HEK293 (cell line): ENCODE data around the gene MCTP1.

Source experiments
- ATF2 ChIP-seq: fragments of 450-650 bp; formaldehyde crosslinking; IDR thresholded peaks from 2 replicates; pipeline ENCODE4 v1.5.1; 2016; ENCODE audit warnings: missing biosample characterization, missing genetic modification characterization, low read depth
- GLI4 ChIP-seq: fragments of 450-650 bp; formaldehyde crosslinking; IDR thresholded peaks from 2 replicates; pipeline ENCODE4 v1.5.1; 2016; ENCODE audit warnings: missing biosample characterization, missing genetic modification characterization
- HOXD13 ChIP-seq: sonication (generic); formaldehyde crosslinking; IDR thresholded peaks from 2 replicates; pipeline ENCODE4 v1.8.0; 2022; ENCODE audit warnings: missing genetic modification reagents, borderline replicate concordance
- IKZF3 ChIP-seq: fragments of 450-650 bp; IDR thresholded peaks from 2 replicates; pipeline ENCODE4 v1.5.0; 2018; ENCODE audit warnings: missing biosample characterization, mild to moderate bottlenecking, missing genetic modification characterization, moderate library complexity
- KLF7 ChIP-seq: fragments of 450-650 bp; formaldehyde crosslinking; IDR thresholded peaks from 2 replicates; pipeline ENCODE4 v1.5.1; 2016; ENCODE audit warnings: missing biosample characterization, missing genetic modification characterization, borderline replicate concordance
- MEIS1 ChIP-seq: sonication (generic); formaldehyde crosslinking; IDR thresholded peaks from 2 replicates; pipeline ENCODE4 v1.8.1; 2022; ENCODE audit warnings: missing genetic modification reagents, mild to moderate bottlenecking, borderline replicate concordance
- OSR2 ChIP-seq: fragments of 450-650 bp; formaldehyde crosslinking; IDR thresholded peaks from 2 replicates; pipeline ENCODE4 v1.5.1; 2016; ENCODE audit warnings: missing biosample characterization, missing genetic modification characterization
- REPIN1 ChIP-seq: fragments of 450-650 bp; formaldehyde crosslinking; IDR thresholded peaks from 2 replicates; pipeline ENCODE4 v1.5.1; 2017; ENCODE audit warnings: missing biosample characterization, missing genetic modification characterization, low read depth
- SP7 ChIP-seq: fragments of 450-650 bp; formaldehyde crosslinking; IDR thresholded peaks from 2 replicates; pipeline ENCODE4 v1.5.1; 2016; ENCODE audit warnings: missing biosample characterization, missing genetic modification characterization
- WT1 ChIP-seq: fragments of 450-650 bp; formaldehyde crosslinking; IDR thresholded peaks from 2 replicates; pipeline ENCODE4 v1.5.1; 2016; ENCODE audit warnings: missing biosample characterization, missing genetic modification characterization
- YY1 ChIP-seq: fragments of 450-650 bp; formaldehyde crosslinking; IDR thresholded peaks from 2 replicates; pipeline ENCODE4 v1.5.1; 2018; ENCODE audit warnings: missing biosample characterization, missing genetic modification characterization
- ZBTB49 ChIP-seq: fragments of 450-650 bp; formaldehyde crosslinking; IDR thresholded peaks from 2 replicates; pipeline ENCODE4 v1.5.1; 2016; ENCODE audit warnings: missing biosample characterization, missing genetic modification characterization, low read depth
- ZFP41 ChIP-seq: fragments of 450-650 bp; formaldehyde crosslinking; IDR thresholded peaks from 2 replicates; pipeline ENCODE4 v1.5.1; 2016; ENCODE audit warnings: missing biosample characterization, missing genetic modification characterization, borderline replicate concordance
- ZNF132 ChIP-seq: fragments of 450-650 bp; formaldehyde crosslinking; IDR thresholded peaks from 2 replicates; pipeline ENCODE4 v1.5.1; 2017; ENCODE audit warnings: missing biosample characterization, missing genetic modification characterization, borderline replicate concordance
- ZNF138 ChIP-seq: fragments of 450-650 bp; formaldehyde crosslinking; IDR thresholded peaks from 2 replicates; pipeline ENCODE4 v1.5.1; 2016; ENCODE audit warnings: missing biosample characterization, missing genetic modification characterization, borderline replicate concordance
- ZNF302 ChIP-seq: fragments of 450-650 bp; formaldehyde crosslinking; IDR thresholded peaks from 2 replicates; pipeline ENCODE4 v1.5.1; 2016; ENCODE audit warnings: missing biosample characterization, missing genetic modification characterization, low read depth
- ZNF311 ChIP-seq: fragments of 450-650 bp; formaldehyde crosslinking; IDR thresholded peaks from 2 replicates; pipeline ENCODE4 v1.5.1; 2017; ENCODE audit warnings: missing biosample characterization, missing genetic modification characterization, borderline replicate concordance
- ZNF501 ChIP-seq: fragments of 450-650 bp; formaldehyde crosslinking; IDR thresholded peaks from 2 replicates; pipeline ENCODE4 v1.5.1; 2016; ENCODE audit warnings: missing biosample characterization, missing genetic modification characterization
- ZNF518A ChIP-seq: fragments of 450-650 bp; formaldehyde crosslinking; conservative IDR thresholded peaks from 2 replicates; pipeline ENCODE4 v1.5.1; 2016; ENCODE audit warnings: low read depth, missing biosample characterization, missing genetic modification characterization
- ZNF544 ChIP-seq: fragments of 450-650 bp; formaldehyde crosslinking; IDR thresholded peaks from 2 replicates; pipeline ENCODE4 v1.5.0; 2017; ENCODE audit warnings: missing biosample characterization, missing genetic modification characterization
- ZNF626 ChIP-seq: fragments of 450-650 bp; sonication (Bioruptor Pico); formaldehyde crosslinking; IDR thresholded peaks from 2 replicates; pipeline ENCODE4 v1.5.1; 2018; ENCODE audit warnings: missing biosample characterization, missing genetic modification characterization, inconsistent platforms
- ZNF629 ChIP-seq: fragments of 450-650 bp; formaldehyde crosslinking; IDR thresholded peaks from 2 replicates; pipeline ENCODE4 v1.5.1; 2017; ENCODE audit warnings: missing biosample characterization, missing genetic modification characterization
- ZNF747 ChIP-seq: fragments of 450-650 bp; formaldehyde crosslinking; IDR thresholded peaks from 2 replicates; pipeline ENCODE4 v1.5.1; 2016; ENCODE audit warnings: missing biosample characterization, missing genetic modification characterization
- ZNF830 ChIP-seq: fragments of 450-650 bp; IDR thresholded peaks from 2 replicates; pipeline ENCODE4 v1.5.0; 2018; ENCODE audit warnings: missing biosample characterization, missing genetic modification characterization, low read depth, mild to moderate bottlenecking, moderate library complexity
- ZSCAN23 ChIP-seq: fragments of 450-650 bp; formaldehyde crosslinking; IDR thresholded peaks from 2 replicates; pipeline ENCODE4 v1.5.1; 2016; ENCODE audit warnings: missing biosample characterization, missing genetic modification characterization
- TF ChIP-seq, protein P1 (sequence below): fragments of 450-650 bp; formaldehyde crosslinking; optimal IDR thresholded peaks from 2 replicates; pipeline ENCODE3; 2016; ENCODE audit warnings: missing biosample characterization, mild to moderate bottlenecking, missing genetic modification characterization
- TF ChIP-seq, protein P2 (sequence below): fragments of 450-650 bp; formaldehyde crosslinking; IDR thresholded peaks from 2 replicates; pipeline ENCODE4; 2016; ENCODE audit warnings: missing biosample characterization, missing genetic modification characterization
- TF ChIP-seq, protein P3 (sequence below): fragments of 450-650 bp; formaldehyde crosslinking; IDR thresholded peaks from 2 replicates; pipeline ENCODE4 v1.5.1; 2016; ENCODE audit warnings: missing biosample characterization, missing genetic modification characterization

The MCTP1 gene

DNA sequence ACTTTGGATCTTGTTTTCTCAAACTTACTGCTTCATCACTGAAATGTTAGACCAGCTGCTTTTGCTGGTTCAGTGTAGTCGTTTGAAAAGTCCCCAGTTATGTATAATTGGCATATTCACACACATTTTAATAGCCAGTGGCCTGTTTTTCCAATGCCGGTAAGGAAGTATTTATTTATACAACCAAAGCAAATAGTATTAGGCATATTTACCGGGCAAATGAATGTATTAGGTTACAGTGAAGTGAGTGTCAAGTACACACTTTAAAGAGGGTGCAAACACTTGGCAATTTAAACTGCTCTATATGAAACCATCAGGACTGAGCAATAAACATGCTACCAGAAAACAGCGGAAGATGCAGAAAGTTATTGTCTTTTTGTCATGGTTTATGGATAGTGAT lies 242.9 kb downstream of the MCTP1 start (continued):
- TF ChIP-seq OSR2 (tag by site-specific recombination) (peak; percentile 89), ATF2 (tag by site-specific recombination) (no peak), ZNF132 (tag by site-specific recombination) (no peak), GLI4 (no peak), ZFP41 (tag by site-specific recombination) (no peak), IKZF3 (tag by site-specific recombination) (no peak), MEIS1 (no peak), ZNF544 (tag by site-specific recombination) (no peak), YY1 (tag by site-specific recombination) (no peak), ZNF311 (tag by site-specific recombination) (no peak), ZSCAN23 (tag by site-specific recombination) (no peak), SP7 (tag by site-specific recombination) (peak; percentile 90), KLF7 (tag by site-specific recombination) (no peak), ZBTB49 (tag by site-specific recombination) (no peak), REPIN1 (no peak), WT1 (peak; percentile 66), ZNF747 (tag by site-specific recombination) (no peak), ZNF302 (no peak), ZNF626 (tag by site-specific recombination) (no peak), ZNF138 (tag by site-specific recombination) (no peak), ZNF629 (tag by site-specific recombination) (0 out of 2 replicates have a peak, but pooled peaks have one; percentile 20), ZNF830 (no peak), ZNF518A (tag by site-specific recombination) (no peak), HOXD13 (CRISPR knock-in tag) (no peak), ZNF501 (tag by site-specific recombination) (no peak)
- TF ChIP-seq, protein P1, sequence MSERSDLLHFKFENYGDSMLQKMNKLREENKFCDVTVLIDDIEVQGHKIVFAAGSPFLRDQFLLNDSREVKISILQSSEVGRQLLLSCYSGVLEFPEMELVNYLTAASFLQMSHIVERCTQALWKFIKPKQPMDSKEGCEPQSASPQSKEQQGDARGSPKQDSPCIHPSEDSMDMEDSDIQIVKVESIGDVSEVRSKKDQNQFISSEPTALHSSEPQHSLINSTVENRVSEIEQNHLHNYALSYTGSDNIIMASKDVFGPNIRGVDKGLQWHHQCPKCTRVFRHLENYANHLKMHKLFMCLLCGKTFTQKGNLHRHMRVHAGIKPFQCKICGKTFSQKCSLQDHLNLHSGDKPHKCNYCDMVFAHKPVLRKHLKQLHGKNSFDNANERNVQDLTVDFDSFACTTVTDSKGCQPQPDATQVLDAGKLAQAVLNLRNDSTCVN (tag by site-specific recombination) = no peak
- TF ChIP-seq, protein P2, sequence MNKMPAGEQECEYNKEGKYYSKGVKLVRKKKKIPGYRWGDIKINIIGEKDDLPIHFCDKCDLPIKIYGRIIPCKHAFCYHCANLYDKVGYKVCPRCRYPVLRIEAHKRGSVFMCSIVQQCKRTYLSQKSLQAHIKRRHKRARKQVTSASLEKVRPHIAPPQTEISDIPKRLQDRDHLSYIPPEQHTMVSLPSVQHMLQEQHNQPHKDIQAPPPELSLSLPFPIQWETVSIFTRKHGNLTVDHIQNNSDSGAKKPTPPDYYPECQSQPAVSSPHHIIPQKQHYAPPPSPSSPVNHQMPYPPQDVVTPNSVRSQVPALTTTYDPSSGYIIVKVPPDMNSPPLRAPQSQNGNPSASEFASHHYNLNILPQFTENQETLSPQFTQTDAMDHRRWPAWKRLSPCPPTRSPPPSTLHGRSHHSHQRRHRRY = no peak
- TF ChIP-seq, protein P3, sequence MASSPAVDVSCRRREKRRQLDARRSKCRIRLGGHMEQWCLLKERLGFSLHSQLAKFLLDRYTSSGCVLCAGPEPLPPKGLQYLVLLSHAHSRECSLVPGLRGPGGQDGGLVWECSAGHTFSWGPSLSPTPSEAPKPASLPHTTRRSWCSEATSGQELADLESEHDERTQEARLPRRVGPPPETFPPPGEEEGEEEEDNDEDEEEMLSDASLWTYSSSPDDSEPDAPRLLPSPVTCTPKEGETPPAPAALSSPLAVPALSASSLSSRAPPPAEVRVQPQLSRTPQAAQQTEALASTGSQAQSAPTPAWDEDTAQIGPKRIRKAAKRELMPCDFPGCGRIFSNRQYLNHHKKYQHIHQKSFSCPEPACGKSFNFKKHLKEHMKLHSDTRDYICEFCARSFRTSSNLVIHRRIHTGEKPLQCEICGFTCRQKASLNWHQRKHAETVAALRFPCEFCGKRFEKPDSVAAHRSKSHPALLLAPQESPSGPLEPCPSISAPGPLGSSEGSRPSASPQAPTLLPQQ (tag by site-specific recombination) = 0 out of 2 replicates have a peak, but pooled peaks have one; percentile 39
